GM18909 (cell line): ENCODE results near the gene TMEM184A.

ENCODE experiments used
- ATAC-seq: cut with Tn5 transposase; IDR thresholded peaks from one replicate; pipeline ENCODE4 v1.9.1; 2021; ENCODE audit warnings: mild to moderate bottlenecking; ENCODE audit not compliant: unreplicated experiment, poor library complexity

The TMEM184A gene

GRCh38 chr7:1569016-1569415 lies 13.0 kb upstream of the TMEM184A start:
- ATAC-seq = no peak

DNA sequence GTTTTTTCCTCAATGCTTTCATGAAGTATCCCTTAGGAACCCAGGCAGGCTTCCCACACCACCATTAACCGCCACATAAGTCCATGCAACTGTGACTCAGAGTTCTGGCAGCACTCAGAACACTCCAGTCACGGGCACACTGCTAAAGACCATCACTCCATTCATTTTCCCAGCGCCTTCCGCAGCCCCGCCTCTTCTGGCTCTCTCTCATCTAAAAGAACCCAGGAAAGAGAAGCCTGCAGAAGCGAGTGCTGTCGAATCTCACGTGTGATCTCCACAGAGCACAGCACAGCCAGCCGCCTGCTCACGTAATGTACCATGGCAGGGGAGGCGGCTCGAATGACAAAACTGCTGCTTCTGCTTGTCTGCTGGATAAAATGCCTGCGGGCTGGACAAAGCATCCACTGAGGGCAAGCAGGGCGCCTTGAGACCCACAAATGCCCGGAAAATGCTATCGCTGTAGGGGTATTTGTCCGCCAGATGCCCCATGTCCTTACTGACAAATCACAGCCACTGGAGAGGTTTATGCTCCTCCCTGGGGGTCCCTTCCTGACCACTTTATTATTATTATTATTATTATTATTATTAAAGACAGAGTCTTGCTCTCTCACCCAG lies 12.0 kb upstream of the TMEM184A start:
- ATAC-seq = no peak

DNA sequence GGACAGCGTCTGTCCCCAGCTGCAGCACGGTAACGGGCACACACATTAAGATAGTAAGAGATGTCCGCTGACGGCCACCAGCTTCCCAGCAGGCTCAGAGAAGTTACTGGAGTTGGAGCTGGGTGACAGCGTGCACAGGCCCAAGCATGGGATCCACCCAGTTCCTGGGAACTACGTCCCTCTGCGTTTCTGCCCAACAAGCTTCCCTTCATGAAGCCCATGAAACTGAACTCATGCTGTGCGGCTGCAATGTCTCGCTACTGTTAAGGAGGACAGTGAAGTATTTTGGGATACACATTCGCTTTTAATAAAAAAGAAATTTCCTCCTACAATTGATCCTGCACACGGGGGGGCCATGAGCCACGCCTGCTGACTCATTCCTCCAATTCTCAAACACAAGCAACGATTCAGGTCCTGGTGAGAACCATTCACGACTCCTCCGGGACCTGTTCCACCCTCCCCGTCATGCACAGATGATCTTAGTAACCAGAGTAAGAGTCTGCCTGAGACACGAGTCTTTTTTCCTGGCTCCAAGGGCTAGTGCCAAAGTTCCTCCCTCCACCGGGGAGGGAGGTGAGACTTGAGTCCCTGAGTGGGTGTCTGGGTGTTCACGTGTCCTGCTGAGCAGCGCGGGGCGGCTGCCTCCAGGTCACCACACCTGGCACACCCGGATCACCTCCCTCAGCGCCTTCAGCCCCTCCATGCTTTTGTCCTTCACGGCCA lies 11.2 kb upstream of the TMEM184A start:
- no peak for ATAC-seq

DNA sequence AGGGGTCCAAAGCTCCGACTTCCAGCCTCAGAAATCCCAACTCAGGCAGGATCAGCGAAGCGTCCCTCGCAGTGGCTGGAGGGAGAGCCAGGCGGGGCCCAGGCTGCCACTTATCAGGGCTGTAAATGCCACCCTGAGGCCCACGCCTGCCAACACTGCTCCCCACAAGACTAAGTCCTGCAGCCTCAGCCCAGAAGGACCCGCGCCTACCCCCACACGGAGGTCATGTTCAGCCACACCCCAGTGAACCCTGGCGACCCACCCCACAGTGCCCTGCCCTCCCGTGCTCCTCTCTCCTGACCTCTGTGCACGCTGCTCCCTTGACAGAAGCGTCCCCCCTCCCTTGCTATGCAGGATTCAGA lies 10.7 kb upstream of the TMEM184A start:
- no peak for ATAC-seq

- ATAC-seq = no peak
Observed at GRCh38 chr7:1564603-1565022, 8.6 kb upstream of the TMEM184A start.

GRCh38 chr7:1563981-1564602 lies 8.1 kb upstream of the TMEM184A start:
- ATAC-seq = no peak

GRCh38 chr7:1562597-1563051 lies 6.6 kb upstream of the TMEM184A start:
- ATAC-seq = no peak

- no peak for ATAC-seq
Observed at GRCh38 chr7:1562116-1562515, 6.1 kb upstream of the TMEM184A start.

- ATAC-seq = no peak
Observed at GRCh38 chr7:1561036-1561940, 5.3 kb upstream of the TMEM184A start.

- ATAC-seq = no peak
Observed at GRCh38 chr7:1560620-1561031, 4.6 kb upstream of the TMEM184A start.

DNA sequence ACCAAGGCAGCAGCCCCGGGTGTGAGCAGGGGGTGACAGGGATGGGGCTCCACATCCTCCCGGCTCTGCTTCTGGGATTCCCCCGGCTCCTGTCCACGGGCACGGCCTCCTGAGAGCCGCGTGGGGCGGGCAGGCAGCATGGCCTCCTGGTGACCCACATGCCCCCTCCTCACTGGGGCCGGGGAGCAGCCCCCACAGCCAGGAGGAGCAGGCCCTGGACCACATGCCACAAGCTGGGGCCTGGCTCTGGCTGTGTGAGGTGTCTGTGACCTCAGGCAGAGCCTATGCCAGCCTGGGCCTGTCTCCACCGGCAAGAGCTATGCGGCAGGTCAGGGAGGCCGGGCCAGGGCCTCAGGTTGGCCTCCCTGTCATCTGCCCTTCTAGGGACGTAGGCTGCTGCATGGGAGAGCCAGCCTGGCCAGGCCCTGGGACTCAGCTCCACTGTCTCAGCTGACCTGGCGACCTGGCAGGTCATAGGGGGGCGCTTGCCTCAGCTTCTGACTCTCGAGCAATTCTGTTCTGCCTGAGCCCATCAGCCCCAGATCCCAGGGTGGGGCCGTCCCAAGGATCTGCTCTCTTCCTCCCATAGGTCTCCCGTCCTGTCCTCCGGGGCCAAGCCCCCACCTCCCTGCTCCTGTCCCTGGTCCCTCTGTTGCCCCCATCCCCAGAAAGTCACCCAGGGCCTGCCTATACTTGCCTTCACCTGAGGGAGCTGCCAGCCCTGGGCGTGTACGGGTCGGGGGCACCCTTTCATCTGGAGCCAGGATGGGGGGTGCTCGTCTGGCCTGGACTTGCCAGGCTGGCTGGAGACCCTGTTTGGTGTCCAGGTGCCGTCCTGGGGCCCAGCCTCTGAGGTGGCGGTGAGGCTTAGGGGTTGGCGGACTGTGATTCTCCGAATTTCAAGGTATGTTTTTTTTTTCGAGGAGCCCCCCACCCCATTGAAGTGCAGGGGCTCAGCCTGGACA lies 3.9 kb upstream of the TMEM184A start:
- no peak for ATAC-seq

GRCh38 chr7:1558841-1559625 lies 3.0 kb upstream of the TMEM184A start:
- ATAC-seq = no peak

DNA sequence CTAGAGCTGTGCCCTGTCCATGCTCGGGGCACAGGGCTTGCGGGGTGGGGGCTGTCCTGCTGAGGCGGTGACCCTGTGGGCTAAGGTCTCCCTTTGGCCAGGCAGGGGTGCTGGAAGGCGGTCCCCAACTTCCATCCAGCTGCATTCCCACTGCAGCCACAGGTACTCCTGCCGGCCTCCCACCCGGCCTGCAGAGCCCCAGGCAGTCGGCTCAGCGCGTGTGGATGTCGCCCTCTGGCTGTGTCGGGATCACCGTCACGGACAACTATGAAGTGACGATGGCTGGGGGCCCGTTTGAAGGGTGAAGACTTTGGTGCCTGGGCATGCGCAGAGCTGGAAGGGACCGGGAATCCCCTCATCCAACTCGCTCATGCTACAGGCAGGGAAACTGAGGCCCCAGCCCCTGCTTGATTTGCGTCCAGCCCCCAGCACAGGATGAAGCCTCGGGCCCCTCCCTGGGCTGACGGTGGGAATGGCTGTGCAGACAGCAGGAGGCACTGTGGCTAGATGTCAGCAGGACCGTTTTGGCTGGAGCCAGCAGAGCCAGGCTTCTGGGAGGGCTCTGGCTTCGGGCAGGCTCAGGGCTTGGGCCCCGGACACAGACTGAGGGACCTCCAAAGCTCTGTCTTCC lies 2.3 kb upstream of the TMEM184A start:
- no peak for ATAC-seq

GRCh38 chr7:1557771-1558170 lies 1.8 kb upstream of the TMEM184A start:
- ATAC-seq = no peak

DNA sequence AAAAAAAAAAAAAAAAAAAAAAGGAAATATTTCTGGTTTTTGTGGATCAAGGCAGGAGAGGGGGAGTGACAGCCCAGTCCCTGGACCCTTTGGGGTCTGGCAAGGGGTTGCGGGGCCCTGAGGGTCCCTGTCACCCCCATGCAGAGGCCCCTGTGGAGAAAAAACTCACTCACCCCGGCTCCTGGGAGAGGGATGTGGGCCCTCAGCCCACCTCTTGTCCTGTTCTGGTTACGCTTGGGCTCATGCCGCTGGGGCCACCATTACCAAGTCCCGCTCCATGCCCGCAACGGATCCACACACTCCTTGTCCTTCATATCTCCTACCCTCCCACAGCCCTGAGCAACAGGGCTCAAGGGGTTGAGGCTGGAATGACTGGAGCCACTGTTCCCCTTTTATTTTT lies 1.0 kb upstream of the TMEM184A start:
- no peak for ATAC-seq

DNA sequence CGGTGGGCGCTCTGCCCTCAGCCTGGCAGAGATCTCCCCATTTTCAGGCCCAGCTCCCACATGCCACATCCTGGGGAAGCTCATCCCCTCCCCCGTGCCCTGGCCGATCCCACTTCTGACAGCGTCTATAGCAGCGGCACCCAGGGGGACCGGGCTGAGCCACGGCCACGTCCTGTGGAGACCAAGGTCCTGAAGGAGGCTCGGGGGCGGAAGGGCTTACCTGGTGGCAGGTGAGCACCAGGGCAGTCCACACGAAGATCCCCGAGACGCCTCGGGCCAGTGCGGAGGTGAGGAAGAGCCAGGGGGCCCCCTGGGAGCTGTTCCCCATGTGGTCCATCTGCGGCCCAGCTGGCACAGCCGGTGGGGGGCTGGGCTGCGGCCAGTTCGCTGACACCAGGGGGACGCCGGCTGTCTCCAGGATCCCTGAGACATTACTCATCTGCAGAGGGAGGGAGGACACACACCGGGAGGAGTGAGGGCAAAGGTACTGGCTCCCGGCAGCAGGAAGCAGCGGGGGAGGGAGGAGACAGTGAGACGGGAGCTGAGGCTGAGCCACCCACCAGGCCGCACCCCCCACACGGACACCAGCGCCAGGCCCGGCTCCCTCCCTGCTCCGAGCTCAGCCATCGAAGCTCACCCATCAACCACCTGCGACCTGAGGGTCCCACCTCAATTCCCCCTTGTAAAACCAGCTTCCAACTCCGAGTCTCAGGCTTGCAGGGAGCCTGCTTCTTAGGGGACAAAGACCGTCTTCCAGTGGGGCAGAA lies 776 bp downstream of the TMEM184A start:
- ATAC-seq = no peak

- no peak for ATAC-seq
Observed at GRCh38 chr7:1554333-1555045, 1.5 kb downstream of the TMEM184A start.
